ENCODE data around the gene ABHD1.

GRCh38 chr2:27093430-27094352 lies 29.9 kb upstream of the ABHD1 start:
- TF ChIP-seq POLR2AphosphoS5 (IDR thresholded peaks at IDR 0.05; ENCODE audit: low read depth, low read length) (no peak), CTCF (IDR thresholded peaks at IDR 0.05) (no peak)
